Epidermal melanocyte (primary cell): ENCODE measurements around the gene NGF.
A peak's percentile ranks its signal among the peaks of the same experiment; 100 is the strongest.

Experiments
- DNase-seq: peaks from one replicate; pipeline ENCODE4 v3.0.0; 2011; ENCODE audit warnings: low spot score; ENCODE audit not compliant: insufficient read length

The NGF gene

DNA sequence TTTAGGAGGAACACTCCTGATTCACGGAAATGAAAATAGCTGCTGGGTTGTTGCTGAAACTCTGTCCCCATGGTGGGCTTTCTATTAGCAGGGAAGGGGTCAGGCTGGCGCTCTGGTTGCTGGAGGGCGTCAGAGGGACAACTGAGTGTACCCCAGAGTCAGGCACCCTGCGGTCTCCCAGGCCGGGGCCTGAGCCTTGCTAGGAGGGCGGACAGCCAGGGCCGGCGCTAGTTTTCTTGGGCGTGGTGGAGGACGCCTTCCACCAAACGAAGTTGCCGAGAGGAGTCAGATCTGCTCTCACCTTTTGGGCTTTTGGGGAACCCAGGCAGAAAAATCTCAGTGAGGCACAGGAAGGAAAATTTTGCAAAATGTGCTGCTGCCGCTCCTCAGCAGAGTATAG is 54.8 kb downstream of the NGF start:
- no peak for DNase-seq

GRCh38 chr1:115282807-115283208 is 55.2 kb downstream of the NGF start:
- no peak for DNase-seq

GRCh38 chr1:115281143-115281542 is 56.9 kb downstream of the NGF start:
- DNase-seq = no peak

DNA sequence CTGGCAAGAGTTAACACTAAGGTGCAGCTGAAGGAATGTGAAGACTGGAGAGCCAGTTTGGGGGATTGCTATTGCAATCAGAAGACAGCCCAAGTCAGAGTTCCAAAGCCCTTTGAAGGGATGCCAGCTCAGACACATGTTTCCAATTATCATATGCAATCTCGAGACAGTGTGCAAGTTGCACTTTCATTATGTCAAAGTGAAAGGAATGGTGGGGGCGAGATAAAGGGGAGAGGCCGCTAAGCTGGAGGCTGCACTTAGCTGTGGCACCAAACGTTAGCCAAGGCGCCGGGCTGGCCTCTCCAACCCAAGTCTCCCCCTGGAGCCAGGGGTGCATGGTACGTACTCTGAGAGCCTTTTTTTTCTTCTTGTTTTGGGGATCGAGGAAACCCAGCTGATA is 58.0 kb downstream of the NGF start:
- DNase-seq = no peak

DNA sequence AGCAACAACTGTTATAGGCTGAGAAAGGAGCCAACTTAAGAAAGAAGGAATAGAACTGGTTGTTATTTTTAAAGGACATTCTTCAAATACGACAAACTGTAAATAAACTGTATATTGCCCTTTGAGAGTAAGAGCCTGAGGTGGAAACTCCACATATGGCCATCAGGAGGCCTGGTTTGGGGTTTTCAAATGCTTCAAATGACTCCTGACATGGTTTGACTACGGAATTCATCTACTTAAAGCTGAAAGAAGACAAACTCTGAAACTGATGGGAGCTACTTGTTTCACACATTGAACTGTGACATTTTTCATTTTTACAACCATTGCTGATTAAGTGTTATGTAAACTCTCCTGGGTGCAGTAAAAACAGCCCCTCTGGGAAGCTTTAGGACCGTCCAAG is 59.8 kb downstream of the NGF start:
- DNase-seq = no peak

GRCh38 chr1:115277276-115277675 is 60.8 kb downstream of the NGF start:
- DNase-seq = no peak

- DNase-seq = no peak
Observed at GRCh38 chr1:115275216-115275615, 62.8 kb downstream of the NGF start.

DNA sequence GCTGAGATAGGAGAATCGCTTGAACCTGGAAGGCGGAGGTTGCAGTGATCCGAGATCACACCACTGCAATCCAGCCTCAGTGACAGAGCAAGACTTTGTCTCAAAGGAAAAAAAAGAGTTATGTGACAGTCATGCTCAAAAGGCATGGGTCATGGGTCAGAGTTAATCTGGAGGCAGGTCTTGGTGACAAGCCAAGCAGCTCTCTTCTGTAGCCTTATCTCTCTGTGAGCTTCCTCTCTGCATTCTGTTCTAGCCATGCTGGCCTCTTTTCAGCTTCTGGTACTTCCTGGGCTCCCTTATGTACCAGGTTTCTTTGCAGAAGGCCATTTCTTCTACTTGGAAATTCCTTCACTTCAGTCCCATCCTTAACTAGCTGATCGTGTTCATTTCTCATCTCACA is 63.6 kb downstream of the NGF start:
- no peak for DNase-seq

DNA sequence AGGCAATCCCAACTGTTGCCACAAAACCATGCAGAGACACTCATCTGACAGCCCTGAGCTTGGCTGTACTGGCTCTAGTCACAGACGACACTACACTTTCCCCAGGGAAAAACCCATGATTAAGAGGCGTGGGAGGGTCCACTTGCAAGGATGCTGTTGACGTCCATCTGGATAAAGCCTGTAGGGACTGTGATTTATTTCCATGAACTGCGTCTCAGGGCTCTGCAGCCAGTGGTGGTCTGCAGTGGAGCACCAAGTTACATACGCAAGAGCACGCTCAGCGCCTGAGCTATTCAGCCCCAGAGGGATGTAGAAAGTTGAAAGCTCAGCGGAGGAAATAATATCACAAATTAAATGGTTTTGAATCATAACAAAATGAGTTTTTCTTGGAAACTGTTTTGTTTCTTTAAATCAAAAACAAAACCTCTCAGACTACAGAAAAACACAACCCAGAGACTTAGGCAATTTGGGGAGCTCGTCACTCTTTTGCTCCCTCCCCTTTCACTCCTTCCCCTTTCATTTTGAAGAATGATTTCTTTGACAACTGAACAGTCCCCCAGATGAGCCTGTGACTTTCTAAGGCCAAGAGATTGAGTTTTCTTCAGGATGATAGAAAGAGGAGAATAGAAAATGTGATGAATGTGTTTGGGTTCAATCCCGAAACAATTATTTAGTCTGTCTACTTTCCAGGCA is 71.2 kb downstream of the NGF start:
- no peak for DNase-seq

GRCh38 chr1:115265099-115265498 is 73.0 kb downstream of the NGF start:
- no peak for DNase-seq

- DNase-seq = no peak
Observed at GRCh38 chr1:115262886-115263285, 75.2 kb downstream of the NGF start.

GRCh38 chr1:115261496-115261895 is 76.6 kb downstream of the NGF start:
- no peak for DNase-seq

GRCh38 chr1:115258302-115258866 is 79.7 kb downstream of the NGF start:
- DNase-seq = no peak

GRCh38 chr1:115257591-115257990 is 80.5 kb downstream of the NGF start:
- DNase-seq = no peak

DNA sequence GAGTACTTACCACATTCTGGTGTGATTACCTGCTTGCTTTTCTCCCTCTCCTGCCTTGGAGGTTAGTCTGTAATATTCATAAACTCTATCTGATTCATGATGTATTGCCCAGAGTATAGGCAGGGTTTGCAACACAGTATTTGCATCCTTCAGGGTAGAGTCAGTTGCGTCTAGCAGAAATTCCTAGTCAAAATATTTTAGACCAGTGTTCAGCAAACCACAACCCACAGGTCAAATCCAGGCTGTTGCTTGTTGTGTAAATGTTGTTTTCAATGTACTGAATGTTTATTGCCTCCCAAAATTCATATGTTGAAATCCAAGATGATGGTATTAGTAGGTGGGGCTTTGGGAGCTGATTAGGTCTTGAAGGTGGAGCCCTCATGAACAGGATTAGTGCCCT is 82.9 kb downstream of the NGF start:
- no peak for DNase-seq

DNA sequence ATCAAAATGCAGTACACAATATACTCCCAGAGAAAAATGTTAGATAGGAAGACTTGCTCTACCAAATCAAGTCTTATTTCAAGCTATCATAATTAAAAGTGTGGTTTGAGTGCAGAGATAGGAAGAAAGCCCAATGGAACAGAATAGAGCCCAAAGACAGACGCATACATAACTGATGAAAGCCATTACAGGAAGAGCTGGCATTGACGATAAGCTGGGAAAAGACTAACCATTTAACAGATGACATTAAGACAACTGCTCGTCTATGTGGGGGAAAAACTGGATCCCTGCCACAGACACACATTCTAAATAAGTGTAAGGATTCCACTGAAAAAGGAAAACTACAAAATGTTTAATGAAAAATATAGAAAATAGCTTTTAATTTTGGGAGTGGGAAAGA is 85.5 kb downstream of the NGF start:
- DNase-seq = no peak

DNA sequence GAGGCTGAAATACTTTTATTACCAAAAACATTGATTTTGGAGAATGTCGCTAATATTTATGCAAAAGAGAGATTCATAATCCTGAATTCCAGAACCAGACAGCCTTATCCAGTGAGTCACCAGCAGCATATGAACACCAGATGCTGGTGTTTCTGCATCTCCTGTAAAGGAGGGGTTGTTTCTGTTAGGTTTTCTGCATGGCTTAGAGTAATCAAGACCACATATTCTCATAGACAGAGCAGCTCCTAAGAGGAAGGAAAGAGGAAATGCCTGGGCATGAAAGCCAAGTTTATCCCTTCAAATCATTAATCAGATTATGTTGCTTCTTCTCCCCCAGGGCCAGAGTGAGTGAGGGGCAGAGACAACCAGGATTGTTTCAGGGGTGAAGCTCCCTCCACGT is 86.2 kb downstream of the NGF start:
- DNase-seq = peak; percentile 57

DNA sequence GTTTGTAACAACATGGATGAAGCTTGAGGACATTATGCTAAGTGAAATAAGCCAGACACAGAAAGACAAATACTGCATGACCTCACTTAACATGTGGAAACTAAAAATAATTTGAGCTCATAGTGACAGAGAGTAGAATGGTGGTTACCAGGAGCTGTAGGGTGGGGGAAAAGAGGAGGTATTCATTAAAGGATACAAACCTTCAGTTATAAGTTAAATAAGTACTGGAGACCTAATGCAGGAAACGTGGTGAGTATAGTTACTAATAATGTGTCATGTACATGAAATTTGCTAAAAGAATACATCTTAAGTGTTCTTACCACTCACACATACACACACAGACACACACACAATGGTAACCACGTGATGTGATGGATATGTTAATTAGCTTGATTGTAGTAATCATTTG is 86.7 kb downstream of the NGF start:
- DNase-seq = no peak

DNA sequence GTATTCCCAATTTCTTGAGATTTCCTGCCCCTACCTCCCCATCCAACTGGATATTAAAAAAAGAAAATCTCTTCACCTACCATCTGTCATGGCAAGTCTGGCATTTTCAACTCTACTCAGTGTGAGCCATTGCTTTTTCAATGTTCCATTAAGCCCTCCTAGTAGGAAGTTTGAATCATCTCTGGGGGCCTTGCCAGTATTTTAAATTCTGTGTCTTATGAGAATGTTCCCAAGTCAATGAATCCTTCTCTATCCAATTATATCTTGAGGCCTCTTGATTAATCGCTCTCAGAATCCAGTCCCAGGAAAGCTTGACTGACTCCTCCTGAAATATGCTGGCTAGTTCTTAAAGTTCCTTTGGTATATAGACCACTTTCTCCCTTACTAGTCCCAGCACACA is 91.5 kb downstream of the NGF start:
- no peak for DNase-seq

DNA sequence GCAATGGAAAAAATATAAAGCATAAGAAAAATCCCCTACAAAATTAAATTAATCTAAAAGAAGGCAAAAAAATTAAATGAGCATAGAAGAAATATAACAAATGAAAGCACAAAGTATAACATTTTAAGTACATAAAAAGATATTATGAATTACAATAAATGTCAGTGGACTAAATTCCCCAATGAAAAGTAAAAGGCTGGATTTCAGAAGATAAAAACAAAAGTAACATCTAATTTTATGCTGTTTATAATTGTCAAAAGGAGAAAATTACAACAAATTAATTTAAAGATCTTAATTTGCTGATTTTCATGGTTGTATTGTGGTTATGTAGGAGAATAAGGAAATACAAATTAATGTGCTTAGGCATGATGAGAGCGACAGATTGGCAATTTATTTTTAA is 92.8 kb downstream of the NGF start:
- DNase-seq = no peak

DNA sequence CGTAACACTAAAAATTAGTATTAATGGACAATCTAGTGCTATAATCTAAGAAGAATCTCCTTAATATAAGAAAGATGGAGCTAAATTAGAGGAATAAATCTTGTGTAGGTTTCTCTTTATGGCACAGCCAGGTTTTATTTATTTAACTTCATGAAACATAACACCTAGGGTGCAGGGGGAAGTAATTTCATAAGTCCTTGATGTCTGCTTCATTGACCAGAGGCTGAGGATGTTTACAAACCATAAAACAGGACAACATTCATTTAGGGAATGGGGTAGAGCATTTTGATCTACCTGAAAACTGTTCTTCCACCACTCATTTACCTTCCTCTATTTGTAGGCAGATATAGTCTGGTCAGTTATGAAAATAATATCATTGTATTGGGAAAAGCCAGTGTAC is 95.5 kb downstream of the NGF start:
- DNase-seq = no peak

DNA sequence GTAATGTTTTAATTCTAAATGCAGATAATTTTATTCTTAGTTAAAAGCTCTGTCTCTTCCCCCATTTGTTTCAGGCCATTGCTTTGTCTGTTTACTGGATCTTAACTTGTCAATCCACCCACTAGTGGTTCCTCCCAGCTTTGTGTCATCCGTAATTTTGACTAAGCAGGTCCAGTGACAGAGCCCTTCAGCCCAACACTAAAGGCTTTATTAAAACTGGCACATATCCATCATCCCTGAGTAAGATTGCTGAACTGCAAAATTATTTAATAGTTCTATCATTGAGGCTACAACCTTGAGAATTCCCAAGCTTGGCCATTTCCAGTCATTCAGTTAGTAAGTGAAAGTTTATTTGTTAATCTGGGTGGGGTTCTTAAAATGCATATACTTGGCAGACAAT is 96.7 kb downstream of the NGF start:
- no peak for DNase-seq

DNA sequence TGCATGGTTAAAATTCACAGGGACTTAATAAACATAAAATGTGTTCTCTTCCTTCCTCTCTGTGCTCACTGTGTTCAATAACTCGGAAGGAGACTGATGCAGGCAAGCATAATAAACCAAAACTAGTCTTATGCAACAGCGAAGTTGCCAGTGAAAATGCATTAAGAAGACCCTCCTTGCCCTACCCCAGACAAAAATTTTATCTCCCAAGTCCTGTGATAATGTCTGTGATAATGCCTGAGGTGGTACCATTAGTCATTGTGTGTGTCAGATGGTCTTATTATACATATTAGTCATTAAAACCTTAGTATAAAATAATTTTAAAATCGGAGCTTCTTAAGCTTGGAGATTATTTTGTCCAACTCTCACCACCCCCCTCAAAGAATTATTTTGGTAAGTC is 97.8 kb downstream of the NGF start:
- no peak for DNase-seq

DNA sequence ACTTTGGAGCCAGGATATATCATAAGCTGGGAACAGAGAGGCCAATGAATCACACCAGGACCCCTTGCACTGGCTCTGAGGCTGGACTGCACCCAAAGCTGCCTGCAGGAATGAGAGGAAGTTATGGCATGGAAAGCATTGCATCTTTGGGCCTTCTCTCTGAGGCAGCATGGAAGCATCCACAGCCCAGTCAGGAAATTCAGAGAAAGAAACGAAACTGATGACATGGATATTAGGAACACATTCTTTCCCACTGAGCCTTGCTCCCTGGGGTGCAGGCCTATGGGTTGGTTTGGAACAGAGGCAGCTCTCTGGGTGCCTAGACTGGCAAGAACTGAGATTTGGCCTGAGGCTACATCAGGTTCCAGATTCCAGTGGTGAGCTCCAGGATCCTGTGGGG is 98.6 kb downstream of the NGF start:
- no peak for DNase-seq
